SK-N-MC (cell line): Measurements from ENCODE around the gene NRCAM.

Experiments used
- EZH2 ChIP-seq: fragments of 200-600 bp; sonication (generic); IDR thresholded peaks from one replicate; pipeline ENCODE4 v1.6.1; 2017; ENCODE audit warnings: antibody characterized with exemption
- FOXP2 ChIP-seq: optimal IDR thresholded peaks from 2 replicates; pipeline ENCODE3; 2011; ENCODE audit warnings: mild to moderate bottlenecking, moderate library complexity; ENCODE audit not compliant: insufficient read depth; ENCODE audit errors: extremely low read length, control extremely low read depth
- POLR2AphosphoS5 ChIP-seq: IDR thresholded peaks from 2 replicates; pipeline ENCODE4 v1.6.1; 2012; ENCODE audit warnings: mild to moderate bottlenecking, low read depth, low read length, borderline replicate concordance

GRCh38 chr7:108127461-108127860 lies 328.8 kb downstream of the NRCAM start:
- no peak for TF ChIP-seq POLR2AphosphoS5
- no peak for TF ChIP-seq EZH2
- no peak for TF ChIP-seq FOXP2
